HG03439 (cell line): ENCODE data around the gene TBXAS1.

Source experiments
- ATAC-seq: cut with Tn5 transposase; IDR thresholded peaks from one replicate; pipeline ENCODE4 v1.9.1; 2021; ENCODE audit warnings: mild to moderate bottlenecking, moderate library complexity; ENCODE audit not compliant: unreplicated experiment

The TBXAS1 gene

GRCh38 chr7:140018125-140019043, 189.3 kb downstream of the TBXAS1 start:
- ATAC-seq, result no peak

- no peak for ATAC-seq
These were observed 190.1 kb downstream of the TBXAS1 start for GRCh38 chr7:140019172-140019571.

GRCh38 chr7:140019606-140020005, 190.5 kb downstream of the TBXAS1 start:
- ATAC-seq, result no peak

- no peak for ATAC-seq
These were observed 192.5 kb downstream of the TBXAS1 start for GRCh38 chr7:140021603-140022002.

- no peak for ATAC-seq
These were observed 193.6 kb downstream of the TBXAS1 start for GRCh38 chr7:140022582-140023211.

GRCh38 chr7:140023728-140024127, 194.7 kb downstream of the TBXAS1 start:
- ATAC-seq, result no peak

- no peak for ATAC-seq
These were observed 195.5 kb downstream of the TBXAS1 start for GRCh38 chr7:140024585-140024984.

GRCh38 chr7:140025241-140025640, 196.2 kb downstream of the TBXAS1 start:
- no peak for ATAC-seq

- ATAC-seq, result no peak
These were observed 196.9 kb downstream of the TBXAS1 start for GRCh38 chr7:140025814-140026433.

GRCh38 chr7:140026935-140027334, 197.9 kb downstream of the TBXAS1 start:
- no peak for ATAC-seq

- no peak for ATAC-seq
These were observed 198.8 kb downstream of the TBXAS1 start for GRCh38 chr7:140027858-140028257.

- no peak for ATAC-seq
These were observed 199.2 kb downstream of the TBXAS1 start for GRCh38 chr7:140028311-140028710.

GRCh38 chr7:140029072-140029471, 200.0 kb downstream of the TBXAS1 start:
- no peak for ATAC-seq

- no peak for ATAC-seq
These were observed 202.3 kb downstream of the TBXAS1 start for GRCh38 chr7:140031364-140031763.

- no peak for ATAC-seq
These were observed 204.0 kb downstream of the TBXAS1 start for GRCh38 chr7:140033036-140033435.

GRCh38 chr7:140033779-140034363, 204.8 kb downstream of the TBXAS1 start:
- ATAC-seq, result no peak

- no peak for ATAC-seq
These were observed 205.4 kb downstream of the TBXAS1 start for GRCh38 chr7:140034421-140034820.

- no peak for ATAC-seq
These were observed 206.5 kb downstream of the TBXAS1 start for GRCh38 chr7:140035400-140036223.

GRCh38 chr7:140036224-140036962, 207.3 kb downstream of the TBXAS1 start:
- no peak for ATAC-seq

- no peak for ATAC-seq
These were observed 210.0 kb downstream of the TBXAS1 start for GRCh38 chr7:140039066-140039465.
